GM19193 (cell line): ENCODE results near the gene GFRAL.

Source experiments
- POLR2A ChIP-seq: IDR thresholded peaks from 4 replicates; pipeline ENCODE4 v1.6.1; 2011; ENCODE audit not compliant: insufficient read depth, insufficient read length; ENCODE audit errors: extremely low read depth

GFRAL gene

GRCh38 chr6:55397986-55398385 is 70.7 kb downstream of the GFRAL start:
- no peak for TF ChIP-seq POLR2A

DNA sequence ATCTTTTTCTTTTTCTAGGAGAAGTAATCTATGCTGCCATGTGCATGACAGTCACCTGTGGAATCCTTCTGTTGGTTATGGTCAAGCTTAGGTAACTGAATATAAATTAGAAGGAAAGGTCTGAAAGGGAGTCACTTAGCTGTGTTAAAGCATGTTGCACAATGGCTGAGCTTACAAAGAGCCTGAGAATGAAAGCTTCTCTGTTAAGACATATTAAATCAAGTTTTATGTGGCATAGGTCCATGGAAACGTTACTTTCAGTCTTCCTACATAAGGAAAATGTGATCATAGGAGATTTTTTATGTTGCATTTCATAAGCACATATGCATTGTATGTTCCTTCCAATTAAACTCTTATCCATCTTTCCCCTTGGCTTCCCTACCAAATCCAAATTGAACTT is 72.1 kb downstream of the GFRAL start:
- no peak for TF ChIP-seq POLR2A

GRCh38 chr6:55405474-55406235 is 78.4 kb downstream of the GFRAL start:
- no peak for TF ChIP-seq POLR2A

DNA sequence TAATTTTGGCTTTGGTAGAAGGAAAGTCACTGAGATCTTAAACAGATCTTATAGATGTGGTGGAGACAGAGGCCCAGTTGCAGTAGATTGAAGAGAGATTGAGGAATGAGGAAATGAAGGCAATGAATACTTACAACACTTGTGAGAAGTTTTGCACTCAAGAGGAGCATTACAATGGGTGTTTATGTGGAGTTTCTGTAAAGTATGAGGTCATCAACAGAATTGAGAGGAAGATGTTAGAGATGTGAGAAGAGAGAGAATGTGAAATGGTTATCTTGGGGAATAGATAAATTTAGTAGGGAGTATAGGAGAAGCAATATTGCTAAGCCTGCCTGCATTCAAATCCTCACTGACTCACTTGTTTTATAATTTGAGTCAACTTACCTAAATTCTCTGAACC is 83.4 kb downstream of the GFRAL start:
- no peak for TF ChIP-seq POLR2A

DNA sequence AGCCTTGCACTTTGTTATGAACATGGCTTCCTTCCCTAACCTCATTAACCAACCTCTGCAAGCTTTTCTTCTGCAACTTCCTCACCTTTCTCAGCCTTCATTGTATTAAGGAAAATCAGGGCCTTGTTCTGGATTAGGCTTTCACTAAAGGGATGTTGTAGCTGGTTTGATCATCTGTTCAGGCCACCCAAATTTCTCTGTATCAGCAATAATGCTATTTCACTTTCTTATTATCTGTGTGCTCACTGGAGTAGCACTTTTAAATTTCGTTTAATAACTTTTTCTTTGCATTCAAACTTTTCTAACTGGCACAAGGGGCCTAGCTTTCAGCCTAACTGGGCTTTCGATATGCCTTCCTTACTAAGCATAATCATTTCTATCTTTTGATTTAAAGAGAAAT is 96.7 kb downstream of the GFRAL start:
- TF ChIP-seq POLR2A: no peak

DNA sequence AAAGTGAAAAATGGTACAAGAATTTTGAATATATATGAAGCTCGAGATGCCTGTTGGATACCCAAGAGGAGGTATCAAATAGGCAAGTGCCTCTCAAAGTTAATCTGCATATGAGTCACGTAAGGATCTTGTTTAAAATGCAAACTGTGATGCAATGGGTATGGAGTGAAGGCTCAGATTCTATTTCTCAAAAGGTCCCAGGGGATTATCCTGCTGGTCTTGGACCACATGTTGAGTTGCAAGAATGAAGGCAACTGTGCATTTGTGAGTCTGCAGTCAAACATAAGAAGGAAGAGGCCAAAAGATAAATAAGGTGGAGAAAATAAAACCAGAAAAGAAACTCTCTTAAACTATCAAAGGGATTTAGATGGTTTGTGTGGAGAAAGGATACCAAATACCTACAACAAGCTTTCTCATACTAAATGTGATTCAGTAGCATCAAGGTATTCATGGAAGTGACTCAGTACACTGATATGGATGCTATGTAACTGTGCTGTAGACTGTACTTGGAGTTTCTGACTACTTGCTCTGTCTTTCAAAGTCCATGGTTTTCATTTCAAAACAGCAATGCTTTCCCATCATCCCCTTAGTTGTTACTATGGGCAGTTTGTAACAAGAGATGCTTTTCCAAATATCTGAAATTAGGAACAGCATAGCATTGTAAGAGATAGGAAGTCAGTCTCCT is 106.3 kb downstream of the GFRAL start:
- no peak for TF ChIP-seq POLR2A

DNA sequence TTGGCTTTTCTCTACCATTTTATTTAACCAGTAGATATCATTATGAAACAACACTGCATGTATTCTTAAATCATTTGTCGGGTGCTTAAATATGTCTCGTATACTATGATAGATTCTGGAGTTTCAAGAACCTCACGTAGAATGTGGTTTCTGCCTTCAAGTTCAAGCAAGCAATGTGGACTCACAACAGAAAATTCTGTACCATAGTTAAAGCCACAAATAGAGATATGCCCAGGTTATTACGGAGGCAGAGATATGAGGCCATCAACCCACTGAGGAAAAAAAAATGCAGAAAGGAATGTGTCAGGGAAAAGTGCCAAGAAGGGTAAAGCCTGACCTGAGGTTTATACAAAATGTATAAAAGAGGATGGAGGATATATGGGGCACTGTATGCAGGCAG is 109.9 kb downstream of the GFRAL start:
- TF ChIP-seq POLR2A: no peak

DNA sequence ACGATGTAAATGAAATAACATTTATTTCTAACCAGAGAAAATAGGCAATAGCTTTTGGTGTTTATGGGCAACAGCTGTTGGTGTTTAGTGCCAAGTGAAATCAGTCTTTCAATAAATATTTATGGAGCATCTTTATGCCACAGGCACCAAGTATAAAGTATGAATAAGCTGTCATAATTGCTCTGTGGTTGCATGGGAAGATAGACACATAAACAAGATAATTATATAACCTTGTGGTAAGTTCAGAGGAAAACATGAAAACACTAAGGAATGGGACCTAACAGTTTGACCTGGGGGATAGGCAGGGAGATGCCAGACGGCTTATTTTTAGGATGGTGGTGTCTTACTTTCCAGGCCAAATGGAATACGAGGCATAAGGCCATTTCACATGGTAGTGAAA is 110.9 kb downstream of the GFRAL start:
- no peak for TF ChIP-seq POLR2A

GRCh38 chr6:55443238-55444134 is 116.2 kb downstream of the GFRAL start:
- no peak for TF ChIP-seq POLR2A

- TF ChIP-seq POLR2A: no peak
Observed at GRCh38 chr6:55445648-55446204, 118.5 kb downstream of the GFRAL start.

GRCh38 chr6:55447891-55448290 is 120.6 kb downstream of the GFRAL start:
- TF ChIP-seq POLR2A: no peak

DNA sequence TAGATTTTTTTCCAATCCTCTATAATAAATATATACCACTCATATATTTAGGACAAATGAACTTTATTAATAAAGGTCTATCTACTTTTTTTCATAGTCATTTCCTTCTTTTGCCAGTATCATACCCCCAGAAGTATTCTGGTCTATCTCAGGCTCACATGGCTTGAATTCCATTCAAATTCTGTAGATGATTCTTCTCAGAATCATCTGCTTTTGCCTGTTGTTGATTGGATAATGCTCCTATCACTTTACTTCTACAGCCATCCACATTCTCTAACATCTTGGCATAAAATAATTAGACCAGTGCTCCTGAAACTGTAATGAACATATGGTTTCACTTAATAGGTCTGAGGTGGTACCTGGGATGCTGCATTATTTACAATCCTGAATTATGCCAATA is 121.2 kb downstream of the GFRAL start:
- TF ChIP-seq POLR2A: no peak

DNA sequence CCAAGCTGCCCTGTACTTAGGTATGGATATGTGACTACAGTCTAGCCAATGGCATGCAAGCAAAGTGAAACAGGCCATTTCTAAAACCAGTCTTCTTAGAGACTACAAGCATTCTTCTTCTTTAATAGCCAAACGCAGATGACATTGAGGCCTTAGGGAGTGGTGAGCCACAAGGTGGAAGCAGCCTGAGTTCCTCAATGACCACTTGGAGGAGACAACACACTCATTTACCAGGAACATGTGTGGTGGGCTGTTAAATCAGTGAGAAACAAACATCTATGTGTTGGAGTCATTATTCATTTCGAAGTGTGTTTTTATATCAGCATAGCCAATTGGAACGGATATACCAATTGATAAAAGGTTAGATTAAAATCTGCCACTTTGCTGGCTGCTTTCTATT is 122.0 kb downstream of the GFRAL start:
- TF ChIP-seq POLR2A: no peak

DNA sequence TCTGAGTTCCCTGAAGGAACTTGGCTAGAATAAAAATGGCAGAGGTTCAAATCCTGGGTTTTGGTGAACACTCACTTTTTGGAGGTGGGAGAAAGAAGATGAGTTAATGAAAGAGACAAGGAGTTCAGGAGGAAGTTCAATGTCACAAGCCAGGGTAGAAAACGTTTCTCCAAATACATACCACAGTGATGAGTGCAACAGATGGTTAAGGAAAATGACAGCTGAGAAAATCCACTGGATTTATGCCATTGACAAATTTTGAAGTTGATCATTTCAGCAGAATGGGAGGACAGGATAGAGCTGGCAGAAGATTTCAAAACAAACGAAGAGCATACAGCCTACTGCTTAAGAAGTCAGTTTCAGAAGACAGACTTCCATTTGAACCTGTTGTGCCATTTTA is 122.7 kb downstream of the GFRAL start:
- TF ChIP-seq POLR2A: no peak
